Lung microvascular endothelial cell (primary cell): Measurements from ENCODE around the gene TBX4. TPM values are rescaled to one million over a fixed set of nuclear protein-coding genes. Genes with fewer than 3 reads are reported as not detected.
"Not testable (repeated sequence)": the region's sequence is repeated elsewhere in the genome, so short reads cannot be mapped to it uniquely, and the experiment has no call there.

Source experiments
- DNase-seq, 2 donors: peaks; one replicate each; pipeline versions ENCODE4 v3.0.0 to v3.0.0-alpha.2; 2010; ENCODE audit warnings: low read depth in 2 of 2
- total RNA-seq: library from RNA; depleted of rRNA; stranded (reverse); fragments of >200 nt; gene quantifications from 2 replicates; pipeline ENCODE4 v1.2.1, GENCODE V29; 2014

Gene TBX4
- total RNA-seq, 1 donor from 2014 or later, result not detected

DNA sequence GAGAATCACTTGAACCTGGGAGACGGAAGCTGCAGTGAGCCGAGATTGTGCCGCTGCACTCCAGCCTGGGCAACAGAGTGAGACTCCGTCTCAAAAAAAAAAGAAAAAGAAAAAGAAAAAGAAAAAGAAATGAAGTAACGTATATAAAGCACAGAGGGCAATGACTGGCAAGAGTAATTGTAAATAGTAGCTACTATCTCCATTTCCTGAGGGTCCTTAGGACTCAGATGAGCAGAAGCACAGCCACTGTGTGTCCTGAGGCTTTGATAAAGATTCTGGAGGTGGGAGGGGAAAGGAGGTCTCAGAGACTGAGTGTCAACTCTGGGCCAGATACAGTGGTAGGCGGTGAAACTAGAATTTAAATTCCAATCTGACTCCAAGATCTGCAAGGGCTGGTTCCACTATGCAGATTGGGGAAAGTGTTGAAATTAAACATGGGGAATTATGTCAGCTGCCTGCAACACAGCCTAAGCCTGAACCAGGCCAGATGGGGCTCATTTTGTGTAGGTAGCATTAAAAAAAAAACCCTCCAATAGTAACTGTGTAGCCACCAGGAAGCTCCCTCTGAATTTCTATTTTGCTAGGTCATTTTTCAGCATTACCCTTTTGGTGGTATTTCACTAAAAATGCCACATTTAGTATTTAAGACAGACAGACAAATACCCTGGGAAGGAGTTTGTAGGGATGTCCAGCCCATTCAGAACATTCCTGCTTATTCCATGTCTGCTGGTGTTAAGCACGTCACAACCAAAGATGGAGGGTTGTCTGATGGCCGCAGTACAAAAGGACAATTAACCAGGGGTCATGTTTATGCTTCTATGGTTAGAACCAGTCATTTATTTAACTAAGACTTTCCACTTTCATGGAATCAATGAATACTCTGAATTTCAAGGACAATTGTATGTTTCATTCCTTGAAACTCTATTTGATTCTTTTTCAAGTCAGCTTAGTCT lies 46.1 kb downstream of the TBX4 start:
- DNase-seq, result no peak

DNA sequence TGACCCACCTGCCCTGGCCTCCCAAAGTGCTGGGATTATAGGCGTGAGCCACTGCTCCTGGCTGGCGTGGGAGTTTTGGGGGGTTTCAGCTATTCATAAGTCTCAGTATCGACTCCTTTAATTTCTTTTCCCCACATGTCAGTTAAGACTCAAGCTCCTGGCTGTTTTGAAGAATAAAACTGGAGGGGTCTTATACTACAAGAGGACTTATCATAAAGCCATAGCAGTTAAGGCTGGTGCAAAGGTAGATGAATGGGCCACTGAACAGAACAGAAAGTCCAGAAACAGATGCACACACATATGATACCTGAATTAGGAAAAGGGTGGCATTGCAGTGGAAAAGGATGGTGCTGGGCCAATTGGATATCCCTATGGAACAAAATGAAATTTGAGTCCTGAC lies 47.4 kb downstream of the TBX4 start:
- DNase-seq, result no peak

DNA sequence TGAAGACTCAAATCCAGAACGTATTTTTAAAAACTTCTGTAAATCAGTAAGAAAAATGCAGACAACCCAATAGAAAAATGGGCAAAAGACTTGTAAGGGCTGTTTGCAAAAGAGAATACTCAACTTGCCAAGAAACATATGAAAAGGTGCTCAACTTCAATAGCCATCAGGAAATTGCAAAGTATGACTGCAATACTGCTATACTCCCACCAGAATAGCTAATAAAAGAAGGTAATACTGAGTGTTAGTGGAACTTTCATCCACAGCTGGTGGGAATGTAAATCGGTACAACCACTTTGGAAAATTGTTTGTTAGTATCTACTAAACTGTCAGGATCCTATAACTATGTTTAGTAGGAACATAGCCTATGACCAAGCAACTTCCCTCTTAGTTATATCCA lies 48.1 kb downstream of the TBX4 start:
- DNase-seq, result no peak

DNA sequence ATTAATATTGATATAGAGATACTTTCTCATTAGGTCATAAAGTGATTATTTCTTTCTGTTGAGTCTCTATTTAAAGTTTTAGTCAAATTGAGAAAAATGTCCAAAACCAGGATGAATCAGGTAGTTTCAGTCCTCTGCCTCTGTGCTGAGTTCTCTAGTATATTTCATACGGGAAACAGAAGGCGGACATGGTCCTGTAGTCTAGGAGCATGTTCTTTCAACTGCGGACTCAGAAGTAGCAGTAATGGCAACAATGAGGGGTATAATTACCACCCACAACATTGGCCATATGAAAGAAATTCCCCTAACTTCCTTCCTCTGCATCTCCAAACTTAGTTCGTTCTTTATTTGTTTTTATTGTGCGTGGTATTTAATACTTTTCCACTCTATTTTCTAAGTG lies 50.1 kb downstream of the TBX4 start:
- no peak for DNase-seq

DNA sequence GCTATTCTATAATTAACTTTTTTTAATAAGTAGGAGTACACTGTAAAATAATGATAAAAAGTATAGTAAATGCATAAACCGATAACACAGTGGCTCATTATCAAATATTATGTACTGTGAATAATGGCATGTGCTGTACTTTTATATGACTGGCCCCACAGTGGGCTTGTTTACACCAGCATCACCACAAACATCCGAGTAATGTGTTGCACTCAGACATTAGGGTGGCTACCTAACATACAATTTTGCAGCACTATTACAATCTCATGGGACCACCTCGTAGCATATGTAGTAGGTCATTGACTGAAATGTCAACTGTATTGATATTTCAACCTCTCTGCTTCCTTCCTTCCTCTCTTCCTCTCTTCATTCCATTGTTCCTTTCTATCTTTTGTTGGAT lies 51.7 kb downstream of the TBX4 start:
- no peak for DNase-seq

DNA sequence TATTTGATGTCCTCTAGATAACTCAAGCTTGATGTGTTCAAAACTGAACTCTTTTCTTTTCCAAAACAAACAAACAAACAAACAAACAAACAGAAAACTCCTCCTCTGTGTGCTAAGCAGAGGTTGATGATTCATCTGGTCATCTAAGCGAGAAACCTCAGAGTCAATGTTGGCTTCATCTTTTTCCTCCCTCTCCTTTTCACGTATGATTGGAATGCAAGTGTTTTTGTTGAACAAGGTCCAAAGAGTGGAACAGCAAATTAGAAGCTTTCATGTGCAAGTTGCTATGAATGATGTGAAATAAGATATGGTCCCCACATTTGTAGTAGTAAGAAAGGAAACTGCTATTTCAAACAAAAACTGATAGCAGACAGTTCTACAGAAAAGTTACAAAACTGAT lies 52.5 kb downstream of the TBX4 start:
- DNase-seq, result peak in 1 of 2 donors; percentile 23

DNA sequence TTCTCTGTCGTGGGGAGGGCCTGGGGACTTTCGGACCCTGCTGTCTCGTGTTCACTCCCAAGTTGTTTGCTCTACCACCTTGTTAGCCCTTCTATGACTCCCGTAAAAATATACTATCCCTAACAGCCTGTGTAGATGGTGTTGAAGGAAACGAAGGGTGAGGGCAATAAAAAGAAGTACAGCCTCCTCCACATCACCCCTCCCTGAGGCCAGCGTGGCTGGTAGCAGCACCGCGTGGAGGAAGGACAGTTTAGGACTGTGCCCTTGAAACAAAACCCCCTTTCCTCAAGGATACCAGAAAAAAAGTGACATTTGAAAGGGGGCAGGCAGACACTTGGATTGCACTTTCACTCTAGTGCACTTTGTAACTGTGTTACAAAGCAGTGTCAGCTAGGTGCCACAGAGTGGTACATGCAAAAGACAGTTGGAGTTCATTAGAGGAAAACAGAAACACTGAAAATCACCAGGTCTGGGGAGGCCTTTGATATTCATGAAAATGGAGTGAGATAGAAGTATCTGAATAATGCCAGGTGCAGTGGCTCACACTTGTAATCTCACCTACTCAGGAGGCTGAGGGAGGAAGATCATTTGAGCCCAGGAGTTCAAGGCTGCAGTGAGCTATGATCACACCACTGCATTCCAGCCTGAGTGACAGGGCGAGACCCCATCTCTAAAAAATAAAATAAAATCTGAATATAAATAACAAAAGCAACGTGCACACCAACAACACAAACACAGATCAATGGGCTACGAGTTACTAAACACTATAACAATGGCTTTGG lies 53.8 kb downstream of the TBX4 start:
- DNase-seq, result no peak

DNA sequence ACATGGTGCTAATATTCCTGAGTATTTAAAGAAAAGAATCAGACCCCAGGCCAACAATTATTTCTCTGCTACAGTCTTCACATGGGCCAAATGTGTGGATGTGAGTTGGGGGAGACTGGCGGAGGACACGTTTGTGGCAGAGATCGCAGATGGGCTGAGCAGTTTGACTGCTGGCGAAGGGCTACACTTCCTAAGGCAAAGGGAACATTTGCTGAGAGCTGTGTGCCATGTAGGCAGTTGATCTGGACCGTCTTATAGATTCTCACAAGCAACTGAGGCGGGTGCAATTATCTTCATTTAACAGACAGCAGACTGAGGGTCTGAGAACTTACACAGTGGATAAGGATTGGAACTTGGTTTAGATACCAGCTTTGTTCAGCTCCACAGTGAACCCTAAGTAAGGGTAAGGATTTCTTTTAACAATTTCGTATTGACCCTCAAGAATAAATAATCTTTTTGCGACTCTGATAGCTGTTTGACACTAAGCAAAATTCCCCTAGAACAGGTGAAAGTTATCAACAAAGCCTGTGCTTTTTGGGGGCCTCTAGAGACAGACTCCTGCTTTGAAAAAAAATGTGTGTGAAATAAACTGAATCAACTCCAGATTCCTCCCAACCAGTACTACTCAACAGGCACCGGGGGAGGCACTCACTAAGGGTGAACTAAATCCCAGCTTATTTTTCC lies 55.3 kb downstream of the TBX4 start:
- no peak for DNase-seq

DNA sequence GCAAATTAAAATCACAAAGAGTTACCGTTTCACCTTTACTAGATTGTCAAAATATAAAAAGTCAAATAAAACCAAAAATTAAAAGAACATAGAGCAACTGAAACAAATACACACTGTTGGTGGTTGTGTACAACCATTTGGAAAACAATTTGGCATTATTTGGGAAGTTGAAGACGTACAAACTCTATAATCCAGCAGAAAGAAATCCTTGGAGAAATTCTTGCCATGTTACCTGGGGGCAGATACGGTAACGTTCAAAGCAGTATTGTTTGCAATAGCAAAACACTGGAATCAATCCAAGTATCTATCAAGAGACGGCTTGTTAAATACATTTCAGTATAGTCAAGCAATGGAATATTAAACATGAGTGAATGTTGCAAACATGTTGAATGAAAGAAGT lies 56.7 kb downstream of the TBX4 start:
- no peak for DNase-seq

DNA sequence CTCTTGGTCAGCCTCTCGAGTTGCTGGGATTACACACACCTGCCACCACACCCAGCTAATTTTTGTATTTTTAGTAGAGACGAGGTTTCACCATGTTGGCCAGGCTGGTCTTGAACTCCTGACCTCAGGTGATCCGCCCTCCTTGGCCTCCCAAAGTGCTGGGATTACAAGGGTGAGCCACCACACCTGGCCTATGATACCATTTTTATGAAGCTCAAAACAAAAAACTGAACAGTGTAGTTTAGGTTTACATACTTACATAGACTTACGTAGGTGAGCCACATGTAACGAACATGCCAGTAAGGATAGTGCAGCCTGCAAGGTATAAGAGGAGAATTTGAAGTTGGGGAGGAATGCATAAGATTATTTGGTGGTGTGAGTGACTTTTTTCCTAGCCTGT lies 57.2 kb downstream of the TBX4 start:
- not testable (repeated sequence) for DNase-seq

DNA sequence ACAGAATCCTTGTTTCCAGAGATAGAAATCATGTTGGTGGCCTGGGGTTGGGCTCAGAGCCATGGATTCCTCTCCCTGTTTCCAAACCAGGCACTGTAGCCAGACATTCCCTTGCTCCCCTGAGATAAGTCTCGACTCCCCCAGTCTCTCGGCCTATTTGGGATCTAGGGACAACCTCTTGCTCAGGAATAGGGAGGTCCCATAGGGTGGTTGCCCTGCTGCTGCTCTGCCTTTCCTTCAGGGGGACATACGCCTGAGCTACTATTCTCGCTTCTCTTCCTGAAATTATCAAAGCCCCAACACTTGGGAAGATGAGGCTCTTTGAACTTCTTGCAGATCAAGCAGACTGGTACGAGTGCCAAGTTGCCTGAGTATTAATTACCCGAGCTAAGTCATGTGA lies 58.0 kb downstream of the TBX4 start:
- no peak for DNase-seq

DNA sequence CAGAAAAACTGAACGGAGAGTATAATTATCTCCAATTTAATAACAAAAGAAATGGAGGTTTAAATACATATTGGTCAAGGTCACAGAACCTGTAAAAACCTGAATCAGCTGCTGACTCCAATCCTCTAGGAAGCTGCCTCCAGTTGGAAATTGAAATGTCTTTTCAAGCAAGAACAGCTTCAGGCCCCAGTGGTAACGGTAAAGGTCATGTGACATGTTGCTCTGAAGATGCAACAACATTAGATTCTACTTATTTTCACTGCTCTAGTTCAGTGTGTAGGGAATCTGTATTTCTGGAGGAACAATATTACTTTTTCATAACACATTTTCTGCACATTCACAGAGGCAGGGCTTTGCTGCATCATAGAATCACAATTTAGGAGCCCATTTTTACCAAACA lies 58.8 kb downstream of the TBX4 start:
- no peak for DNase-seq

DNA sequence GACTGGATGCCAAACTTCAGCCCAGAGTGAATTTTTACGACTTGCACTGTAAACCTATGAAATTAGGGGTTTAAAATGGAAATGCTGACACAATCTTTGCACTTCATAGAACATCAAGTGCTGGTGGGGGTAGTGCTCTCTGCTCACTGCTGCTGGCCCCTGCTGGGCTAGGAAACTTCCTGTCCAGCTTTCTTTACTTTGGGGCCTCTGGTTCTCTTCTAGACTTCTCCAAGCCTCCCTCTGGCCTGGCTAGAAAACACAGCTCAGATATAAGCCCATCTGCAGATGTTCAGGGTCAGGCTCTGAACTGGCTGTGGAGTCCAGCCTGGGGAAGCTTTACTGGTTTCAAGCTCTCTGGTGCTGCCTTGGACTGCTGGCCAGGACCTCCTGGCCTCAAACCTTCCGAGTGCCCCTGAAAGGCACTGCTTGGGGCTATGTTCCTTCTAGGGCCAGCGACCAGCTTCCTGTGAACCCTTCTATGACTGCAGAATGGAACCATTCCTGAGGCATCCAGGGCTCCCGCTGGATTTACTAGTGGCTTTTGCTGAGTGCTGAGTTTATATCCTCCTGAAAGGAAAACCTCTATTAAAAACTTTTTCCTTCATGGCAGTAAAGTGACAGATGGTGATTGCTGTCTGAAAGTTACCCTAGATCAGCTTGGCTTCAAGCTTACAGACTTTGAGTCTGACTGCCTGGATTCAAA lies 59.4 kb downstream of the TBX4 start:
- no peak for DNase-seq

DNA sequence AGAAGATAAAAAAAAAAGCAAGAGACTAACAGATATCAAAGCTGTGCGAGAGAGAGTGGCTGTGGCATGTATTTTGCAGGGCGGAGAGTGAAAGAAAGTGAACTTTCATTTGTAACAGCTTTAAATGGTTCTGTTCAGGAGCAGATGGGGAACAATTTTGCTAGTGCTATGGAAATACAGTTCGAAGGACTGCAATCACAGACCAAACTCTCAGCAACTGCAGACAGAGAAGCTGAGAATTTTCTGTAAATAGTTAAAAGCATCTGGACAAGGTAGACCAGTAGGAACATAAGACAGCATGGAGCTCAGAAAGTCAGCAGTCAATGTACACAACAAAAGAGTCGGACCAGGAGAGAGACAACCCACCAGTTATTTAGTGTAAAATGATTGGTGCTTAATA lies 62.3 kb downstream of the TBX4 start:
- no peak for DNase-seq

DNA sequence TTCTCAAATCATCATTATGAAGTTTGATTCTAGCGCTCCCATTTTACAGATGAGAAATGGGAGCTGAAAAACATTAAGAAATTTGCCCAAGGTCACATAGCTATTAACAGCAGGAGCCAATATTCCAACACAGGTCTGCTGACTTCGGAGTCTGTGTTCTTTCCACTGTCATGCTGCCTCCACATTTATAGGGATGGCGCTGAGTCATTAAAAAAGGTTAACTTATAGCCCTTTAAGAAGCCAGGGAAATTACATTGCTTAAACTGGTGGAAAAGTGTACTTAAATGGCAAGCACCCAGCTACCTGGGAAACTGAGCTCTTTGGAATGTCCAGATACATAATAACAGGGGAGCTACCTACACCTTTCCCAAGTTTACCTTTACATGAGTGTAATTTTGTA lies 65.0 kb downstream of the TBX4 start:
- DNase-seq, result no peak

DNA sequence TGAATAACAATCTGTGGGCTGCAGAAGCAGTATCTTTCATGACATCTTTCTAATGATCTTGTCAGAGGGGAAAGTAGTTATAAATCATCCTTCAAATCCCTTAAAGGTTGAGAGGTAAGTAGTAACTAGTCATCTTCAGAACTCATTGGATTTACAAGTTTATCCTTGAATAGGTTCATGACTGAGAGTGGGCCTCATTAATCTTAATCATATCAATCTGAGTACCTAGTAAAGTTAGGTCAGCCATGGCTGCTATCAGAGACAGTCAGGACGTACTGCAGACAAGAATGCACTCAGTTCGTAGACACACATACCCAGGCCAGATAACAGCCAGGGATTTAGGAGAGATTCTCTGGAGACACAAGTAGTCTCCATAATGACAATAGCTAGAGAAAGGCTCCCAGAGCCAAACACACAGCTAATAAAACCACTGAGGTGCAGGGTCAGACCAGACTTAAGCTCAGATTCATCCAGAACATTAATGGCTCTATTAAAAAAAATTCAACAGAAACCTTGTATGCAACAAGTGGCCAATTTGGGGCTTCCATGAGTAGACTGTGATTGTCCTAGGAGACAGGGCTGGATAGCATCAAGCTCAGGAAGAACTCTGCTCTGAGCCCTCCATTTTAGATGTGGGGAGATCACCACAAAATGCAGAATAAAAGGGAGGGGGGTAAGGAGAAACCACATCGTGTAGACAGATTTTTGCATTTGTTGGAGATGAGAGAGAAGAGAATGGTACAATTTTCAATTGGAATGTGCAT lies 65.8 kb downstream of the TBX4 start:
- no peak for DNase-seq

DNA sequence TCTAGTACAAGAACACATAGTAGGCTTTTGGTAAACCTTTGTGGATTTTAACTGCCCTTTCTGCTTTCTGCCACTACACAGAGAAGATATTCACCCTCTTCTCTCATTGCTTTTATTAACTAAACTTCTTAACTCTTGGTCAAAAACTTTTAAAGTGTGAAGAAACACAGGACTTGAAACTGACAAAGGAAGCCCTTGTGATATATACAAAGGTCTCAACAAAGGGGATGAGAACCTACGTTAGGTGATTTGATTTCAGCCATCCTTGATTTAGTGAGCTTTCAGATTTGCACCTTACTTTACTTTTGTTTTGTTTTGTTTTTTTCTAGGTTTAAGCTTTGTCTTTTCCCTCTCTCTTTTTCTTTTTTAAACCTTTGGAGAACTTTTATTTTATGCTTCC lies 66.9 kb downstream of the TBX4 start:
- no peak for DNase-seq

DNA sequence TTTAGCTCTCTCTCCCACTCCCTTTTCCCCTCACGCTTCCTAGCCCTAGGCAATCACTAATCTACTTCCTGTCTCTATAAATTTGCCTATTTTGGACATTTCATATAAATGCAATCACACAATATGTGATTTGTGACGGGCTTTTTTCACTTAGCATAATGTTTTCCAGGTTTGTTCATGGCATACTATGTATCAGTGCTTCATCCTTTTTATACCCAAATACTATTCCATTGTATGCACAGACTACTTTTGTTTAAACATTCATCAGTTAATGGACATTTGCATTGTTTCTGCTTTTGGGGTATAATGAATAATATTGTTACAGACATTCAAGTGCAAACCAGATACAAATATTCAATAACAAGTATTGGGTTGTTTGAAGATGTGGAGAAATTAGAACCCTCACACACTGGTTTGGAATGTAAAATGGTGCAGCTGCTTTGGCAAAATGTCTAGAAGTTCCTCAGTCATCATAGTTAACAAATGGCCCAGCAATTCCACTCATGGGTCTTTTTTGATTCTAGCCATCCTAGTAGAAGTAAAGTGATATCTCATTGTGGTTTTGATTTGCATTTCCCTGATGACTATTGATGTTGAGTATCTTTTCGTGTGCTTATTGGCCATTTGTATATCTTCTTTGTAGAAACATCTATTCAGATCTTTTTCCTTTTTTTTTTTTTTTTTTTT lies 67.7 kb downstream of the TBX4 start:
- DNase-seq, result no peak

DNA sequence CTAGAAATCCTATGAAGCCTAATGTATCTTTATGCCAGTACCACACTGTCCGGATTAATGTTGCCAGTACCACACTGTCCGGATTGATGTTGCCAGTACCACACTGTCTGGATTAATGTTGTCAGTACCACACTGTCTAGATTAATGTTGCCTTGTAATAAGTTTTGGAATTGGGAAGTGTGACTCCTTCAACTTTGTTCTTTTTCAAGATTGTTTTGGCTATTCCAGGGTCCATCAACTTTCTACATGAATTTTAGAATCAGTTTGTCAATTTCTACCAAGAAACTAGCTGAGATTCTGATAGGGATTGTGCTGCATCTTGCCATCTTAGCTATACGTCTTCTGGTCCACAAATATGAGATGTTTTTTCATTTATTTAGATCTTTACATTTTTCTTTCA lies 68.7 kb downstream of the TBX4 start:
- DNase-seq, result no peak

DNA sequence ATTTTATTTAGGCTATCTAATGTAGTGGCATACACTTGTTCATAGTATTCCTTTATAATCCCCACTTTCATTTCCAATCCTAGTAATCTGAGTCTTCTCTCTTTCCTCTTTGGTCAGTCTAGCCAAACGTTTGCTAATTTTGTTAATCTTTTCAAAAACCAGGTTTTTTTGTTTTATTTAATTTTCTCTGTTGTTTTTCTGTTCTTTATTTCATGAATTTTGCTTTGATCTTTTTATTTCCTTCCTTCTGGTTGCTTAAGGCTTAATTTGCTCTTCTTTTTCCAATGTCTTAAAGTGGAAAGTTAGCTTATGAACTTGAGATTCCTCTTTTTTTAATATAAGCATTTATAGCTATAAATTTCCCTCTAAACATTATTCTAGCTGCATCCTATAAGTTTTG lies 69.9 kb downstream of the TBX4 start:
- no peak for DNase-seq
